H1 (cell line): Measurements from ENCODE around the gene AMZ1.

Experiments used
- CHD2 ChIP-seq: IDR thresholded peaks from 2 replicates; pipeline ENCODE4 v1.6.1; 2012; ENCODE audit warnings: low read length, improper control_type of control experiment
- EGR1 ChIP-seq: IDR thresholded peaks from 2 replicates; pipeline ENCODE4 v1.6.1; 2011; ENCODE audit warnings: low read depth, low read length, borderline replicate concordance
- KDM5A ChIP-seq: fragments of 200-600 bp; IDR thresholded peaks from 2 replicates; pipeline ENCODE4 v1.7.1; 2012; ENCODE audit warnings: mild to moderate bottlenecking, low read length, inconsistent platforms, mixed read lengths
- NRF1 ChIP-seq: IDR thresholded peaks from 2 replicates; pipeline ENCODE4 v1.6.1; 2011; ENCODE audit warnings: mild to moderate bottlenecking, low read depth, low read length, improper control_type of control experiment
- POLR2A ChIP-seq, 2 experiments: IDR thresholded peaks; 1 replicate in 1 of 2; 2 replicates in 1 of 2; pipeline ENCODE4 v1.6.1; 2011; ENCODE audit warnings: low read depth in 2 of 2, low read length in 2 of 2, mild to moderate bottlenecking in 2 of 2; ENCODE audit errors: control extremely low read depth in 1 of 2
- POLR2AphosphoS5 ChIP-seq: IDR thresholded peaks from 2 replicates; pipeline ENCODE4 v1.6.1; 2011; ENCODE audit warnings: low read depth, low read length
- RBBP5 ChIP-seq: IDR thresholded peaks from 2 replicates; pipeline ENCODE4 v1.7.1; 2012; ENCODE audit warnings: low read depth, mild to moderate bottlenecking, inconsistent platforms, low read length, moderate library complexity, borderline replicate concordance
- TF ChIP-seq, protein P1 (sequence below), 3 experiments: IDR thresholded peaks; 1 replicate in 2 of 3; 2 replicates in 1 of 3; pipeline versions ENCODE4 v1.5.1 to v1.6.1; 2011; ENCODE audit warnings: low read length in 3 of 3, mild to moderate bottlenecking in 3 of 3, inconsistent platforms in 2 of 3, low read depth in 1 of 3, moderate library complexity in 1 of 3; ENCODE audit not compliant: insufficient read depth in 1 of 3; ENCODE audit errors: control extremely low read depth in 1 of 3

DNA sequence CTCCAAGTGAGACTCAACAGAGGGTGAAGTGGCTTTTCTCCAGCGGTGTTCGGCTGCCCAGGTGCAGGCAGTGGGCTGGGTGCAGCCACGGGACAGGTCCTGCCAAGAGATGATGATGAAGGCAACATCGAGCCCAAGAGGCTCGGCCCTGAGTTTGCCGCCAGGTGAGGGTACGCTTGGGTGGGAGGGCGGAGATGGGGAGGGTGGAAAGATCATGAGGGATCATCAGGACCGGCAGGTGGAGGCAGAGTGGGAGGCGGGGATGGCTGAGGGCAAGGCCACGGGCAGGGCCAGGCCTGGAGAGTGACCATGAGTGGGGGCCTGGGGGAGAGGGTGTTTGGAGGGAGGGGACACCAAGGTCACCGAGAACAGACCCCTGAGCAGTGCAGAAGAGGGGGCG is 17.8 kb upstream of the AMZ1 start:
- no peak for TF ChIP-seq POLR2A (IDR thresholded peaks at IDR 0.05; ENCODE audit: control extremely low read depth in 1 of 2, low read depth in 2 of 2, low read length in 2 of 2)
- TF ChIP-seq, protein P1, sequence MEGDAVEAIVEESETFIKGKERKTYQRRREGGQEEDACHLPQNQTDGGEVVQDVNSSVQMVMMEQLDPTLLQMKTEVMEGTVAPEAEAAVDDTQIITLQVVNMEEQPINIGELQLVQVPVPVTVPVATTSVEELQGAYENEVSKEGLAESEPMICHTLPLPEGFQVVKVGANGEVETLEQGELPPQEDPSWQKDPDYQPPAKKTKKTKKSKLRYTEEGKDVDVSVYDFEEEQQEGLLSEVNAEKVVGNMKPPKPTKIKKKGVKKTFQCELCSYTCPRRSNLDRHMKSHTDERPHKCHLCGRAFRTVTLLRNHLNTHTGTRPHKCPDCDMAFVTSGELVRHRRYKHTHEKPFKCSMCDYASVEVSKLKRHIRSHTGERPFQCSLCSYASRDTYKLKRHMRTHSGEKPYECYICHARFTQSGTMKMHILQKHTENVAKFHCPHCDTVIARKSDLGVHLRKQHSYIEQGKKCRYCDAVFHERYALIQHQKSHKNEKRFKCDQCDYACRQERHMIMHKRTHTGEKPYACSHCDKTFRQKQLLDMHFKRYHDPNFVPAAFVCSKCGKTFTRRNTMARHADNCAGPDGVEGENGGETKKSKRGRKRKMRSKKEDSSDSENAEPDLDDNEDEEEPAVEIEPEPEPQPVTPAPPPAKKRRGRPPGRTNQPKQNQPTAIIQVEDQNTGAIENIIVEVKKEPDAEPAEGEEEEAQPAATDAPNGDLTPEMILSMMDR (IDR thresholded peaks at IDR 0.05; ENCODE audit: control extremely low read depth in 1 of 3, insufficient read depth in 1 of 3, low read depth in 1 of 3, low read length in 3 of 3) = no peak
- no peak for TF ChIP-seq NRF1
- TF ChIP-seq EGR1 = no peak
- no peak for TF ChIP-seq CHD2
- no peak for TF ChIP-seq POLR2AphosphoS5
- no peak for TF ChIP-seq KDM5A
- no peak for TF ChIP-seq RBBP5
